Left lung (tissue), 10 donors: Measurements from ENCODE around the gene RPTOR. TPM values are rescaled to one million over a fixed set of nuclear protein-coding genes. Genes with fewer than 3 reads are reported as not detected.

Experiments used
- ATAC-seq: fragments of 200-7000 bp; cut with Tn5 transposase; one replicate; pipeline ENCODE4 v1.9.1; 2020; ENCODE audit warnings: moderate library complexity
- DNase-seq, 4 donors: peaks; one replicate each; pipeline ENCODE4 v3.0.0-alpha.2; 2013 to 2020
- H3K27ac ChIP-seq, 2 donors: fragments of 200-600 bp; sonication (generic) in 1 of 2; one replicate each; pipeline versions ENCODE4 v1.5.0 to v1.8.0; 2020 to 2021
- H3K27me3 ChIP-seq, 2 donors: fragments of 200-600 bp; sonication (generic) in 1 of 2; one replicate each; pipeline versions ENCODE4 v1.5.0 to v1.8.0; 2020 to 2021
- H3K36me3 ChIP-seq, 2 donors: fragments of 200-600 bp; sonication (generic) in 1 of 2; one replicate each; pipeline versions ENCODE4 v1.5.0 to v1.8.0; 2020 to 2021
- H3K4me1 ChIP-seq, 2 donors: fragments of 200-600 bp; one replicate each; pipeline ENCODE4 v1.8.0; 2021
- H3K4me3 ChIP-seq, 2 donors: fragments of 200-600 bp; sonication (generic) in 1 of 2; one replicate each; pipeline versions ENCODE4 v1.5.0 to v1.8.0; 2020 to 2021; ENCODE audit warnings: mild to moderate bottlenecking in 1 of 2
- H3K9me3 ChIP-seq, 2 donors: fragments of 200-600 bp; sonication (generic) in 1 of 2; one replicate each; pipeline versions ENCODE4 v1.5.0 to v1.8.0; 2020 to 2021
- CTCF ChIP-seq, 2 donors: fragments of 200-600 bp; sonication (generic) in 1 of 2; IDR thresholded peaks; one replicate each; pipeline versions ENCODE4 v1.5.0 to v1.8.0; 2021; ENCODE audit warnings: antibody characterized with exemption in 2 of 2
- intact Hi-C, 2 donors: fragments of 100-400 bp; cut with DNase I; formaldehyde crosslinking; loops; one replicate each; pipeline versions ENCODE4 v1.11.2 to v1.14.2; 2022
- polyA plus RNA-seq, 6 donors: library from polyadenylated mRNA; unstranded; fragments of 120-200 nt; gene quantifications; one replicate each; pipeline ENCODE4 v1.2.1, GENCODE V29; 2013; ENCODE audit not compliant: insufficient read length in 6 of 6
- total RNA-seq, 2 donors: library from RNA; stranded (reverse); fragmentation: NEBNext Ultra II Directional; extraction: Animal tissue kit (Norgen Biotek cat#: 25700); gene quantifications; one replicate each; pipeline ENCODE4 v1.2.1, GENCODE V29; 2021
- donor health status: DM: no; HTN: yes; CAD: no.
- donor health status: DM: no; HTN: no; CAD: no.

RPTOR gene
- total and polyA plus RNA-seq, 8 donors, result 14.2 to 39.2 (median 20.7) TPM

DNA sequence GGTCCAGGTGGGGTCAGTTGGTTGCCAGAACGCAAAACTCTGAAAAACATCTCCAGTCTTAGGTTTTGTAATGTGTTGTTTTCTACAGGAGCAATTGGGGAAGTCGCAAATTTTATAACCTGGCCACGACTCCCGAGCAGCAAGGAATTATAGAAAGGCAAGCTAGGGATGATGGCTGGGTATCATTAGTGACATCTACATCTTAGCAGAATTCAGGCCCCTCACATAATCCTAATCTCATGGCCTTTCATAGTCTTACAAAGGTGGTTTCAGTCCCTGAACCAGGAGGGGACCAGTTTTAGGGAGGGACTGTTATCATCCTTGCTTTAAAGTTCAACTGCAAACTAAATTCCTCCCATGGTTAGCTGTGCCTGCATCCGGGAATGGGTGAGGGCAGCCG, 117.9 kb downstream of the RPTOR start:
- intact Hi-C loops, result no loop called here
- no peak for ATAC-seq
- no peak for TF ChIP-seq CTCF (IDR thresholded peaks at IDR 0.05)

DNA sequence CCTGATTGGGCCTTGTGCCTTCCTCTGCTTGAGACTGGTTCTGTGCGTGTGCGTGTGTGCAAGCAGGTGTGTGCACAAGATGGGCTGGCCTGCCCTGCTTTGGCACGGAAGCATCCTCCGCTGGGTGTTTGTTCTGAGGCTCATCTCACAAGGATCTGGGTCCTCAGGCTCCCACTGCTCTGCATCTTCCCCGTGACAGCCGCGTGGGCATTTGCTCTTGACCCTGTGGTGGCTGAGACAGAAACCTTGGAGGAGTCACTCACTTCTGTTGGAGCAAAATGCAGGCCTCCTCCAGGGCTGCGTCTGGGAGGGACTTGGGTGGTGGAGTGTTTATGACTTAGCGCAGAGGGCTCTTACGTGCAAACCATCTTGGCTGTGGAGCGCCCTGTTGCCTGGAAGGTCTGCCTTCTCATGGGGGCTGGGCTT, 119.2 kb downstream of the RPTOR start:
- Histone ChIP-seq H3K4me3 (no peak overlapping the region), H3K9me3 (no peaks in the 10 kb centered on the region), H3K27ac (peak overlapping the region; percentile 8 to 60), H3K4me1 (peaks cover 8 to 18% of the 10 kb centered on the region in 2 donors), H3K27me3 (no peaks in the 10 kb centered on the region), H3K36me3 (no peaks in the 10 kb centered on the region)
- ATAC-seq (peak; percentile 98), DNase-seq (peak in 2 of 4 donors; percentile 62 to 69)
- no peak for TF ChIP-seq CTCF (IDR thresholded peaks at IDR 0.05)
- intact Hi-C loops, result no loop called here

More for the DNA sequence above, 117.9 kb downstream of the RPTOR start:
- DNase-seq, result no peak
- Histone ChIP-seq H3K27ac (no peak overlapping the region), H3K4me3 (no peak overlapping the region), H3K4me1 (peaks cover 8 to 18% of the 10 kb centered on the region in 2 donors), H3K9me3 (peaks cover 3 to 4% of the 10 kb centered on the region in 2 donors), H3K27me3 (no peaks in the 10 kb centered on the region), H3K36me3 (no peaks in the 10 kb centered on the region)

- no peaks in the 10 kb centered on the region for H3K27me3 ChIP-seq
- intact Hi-C loops, result no loop called here
- no peak for TF ChIP-seq CTCF (IDR thresholded peaks at IDR 0.05)
- H3K36me3 ChIP-seq, result no peaks in the 10 kb centered on the region
- no peak for DNase-seq
- H3K27ac ChIP-seq, result peak overlapping the region; percentile 8 to 60
- peak; percentile 81 for ATAC-seq
- no peaks in the 10 kb centered on the region for H3K9me3 ChIP-seq
- no peak overlapping the region for H3K4me3 ChIP-seq
- H3K4me1 ChIP-seq, result peaks cover 8 to 18% of the 10 kb centered on the region in 2 donors
Observed at GRCh38 chr17:80664217-80664790, 119.7 kb downstream of the RPTOR start.

- Histone ChIP-seq H3K9me3 (no peaks in the 10 kb centered on the region), H3K36me3 (no peaks in the 10 kb centered on the region), H3K27ac (no peak overlapping the region), H3K4me3 (no peak overlapping the region), H3K4me1 (peaks cover 8 to 18% of the 10 kb centered on the region in 2 donors), H3K27me3 (no peaks in the 10 kb centered on the region)
- TF ChIP-seq CTCF (IDR thresholded peaks at IDR 0.05), result no peak
- no peak for ATAC-seq
- DNase-seq, result no peak
- intact Hi-C loops, result no loop called here
Observed at GRCh38 chr17:80665792-80666191, 121.2 kb downstream of the RPTOR start.

GRCh38 chr17:80666867-80667266, 122.2 kb downstream of the RPTOR start:
- ATAC-seq (no peak), DNase-seq (no peak)
- Histone ChIP-seq H3K4me1 (peaks cover 12 to 23% of the 10 kb centered on the region in 2 donors), H3K4me3 (no peak overlapping the region), H3K27me3 (no peaks in the 10 kb centered on the region), H3K9me3 (no peaks in the 10 kb centered on the region), H3K27ac (no peak overlapping the region), H3K36me3 (no peaks in the 10 kb centered on the region)
- no peak for TF ChIP-seq CTCF (IDR thresholded peaks at IDR 0.05)
- intact Hi-C loops, result no loop called here
